Sigmoid colon (tissue), 4 donors: ENCODE measurements around the gene ETV2.

ENCODE experiments used
- CTCF ChIP-seq, 4 experiments: fragments of 450-650 bp in 3 of 4; fragments of 200-600 bp in 1 of 4; IDR thresholded peaks; one replicate each; pipeline ENCODE4 v1.5.1; 2016 to 2019; ENCODE audit warnings: antibody characterized with exemption in 4 of 4, mild to moderate bottlenecking in 3 of 4, moderate library complexity in 2 of 4
- EP300 ChIP-seq, 4 donors: sonication (generic); formaldehyde crosslinking; IDR thresholded peaks; one replicate each; pipeline ENCODE4 v1.6.1; 2017; ENCODE audit warnings: antibody characterized with exemption in 4 of 4
- POLR2A ChIP-seq, 2 donors: fragments of 450-650 bp; IDR thresholded peaks; one replicate each; pipeline ENCODE4 v1.6.1; 2016; ENCODE audit warnings: antibody characterized with exemption in 2 of 2, mild to moderate bottlenecking in 2 of 2, moderate library complexity in 2 of 2
- POLR2AphosphoS5 ChIP-seq, 4 donors: sonication (generic); formaldehyde crosslinking; IDR thresholded peaks; one replicate each; pipeline ENCODE4 v1.6.1; 2017; ENCODE audit warnings: antibody characterized with exemption in 4 of 4

DNA sequence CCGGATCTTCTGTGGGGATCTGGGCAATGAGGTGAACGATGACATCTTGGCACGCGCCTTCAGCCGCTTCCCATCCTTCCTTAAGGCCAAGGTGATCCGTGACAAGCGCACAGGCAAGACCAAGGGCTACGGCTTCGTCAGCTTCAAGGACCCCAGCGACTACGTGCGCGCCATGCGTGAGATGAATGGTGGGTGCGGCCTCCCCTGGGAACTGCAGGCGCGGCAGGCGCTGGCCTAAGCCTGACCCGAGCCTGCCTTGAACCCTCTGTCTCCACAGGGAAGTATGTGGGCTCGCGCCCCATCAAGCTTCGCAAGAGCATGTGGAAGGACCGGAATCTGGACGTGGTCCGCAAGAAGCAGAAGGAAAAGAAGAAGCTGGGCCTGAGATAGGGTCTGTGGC, 4.4 kb upstream of the ETV2 start:
- no peak for TF ChIP-seq POLR2A (IDR thresholded peaks at IDR 0.05)
- TF ChIP-seq EP300 (IDR thresholded peaks at IDR 0.05), result no peak
- no peak for TF ChIP-seq CTCF (IDR thresholded peaks at IDR 0.05)
- no peak for TF ChIP-seq POLR2AphosphoS5 (IDR thresholded peaks at IDR 0.05)
